Measurements from ENCODE around the gene C1QTNF7.

C1QTNF7 gene

DNA sequence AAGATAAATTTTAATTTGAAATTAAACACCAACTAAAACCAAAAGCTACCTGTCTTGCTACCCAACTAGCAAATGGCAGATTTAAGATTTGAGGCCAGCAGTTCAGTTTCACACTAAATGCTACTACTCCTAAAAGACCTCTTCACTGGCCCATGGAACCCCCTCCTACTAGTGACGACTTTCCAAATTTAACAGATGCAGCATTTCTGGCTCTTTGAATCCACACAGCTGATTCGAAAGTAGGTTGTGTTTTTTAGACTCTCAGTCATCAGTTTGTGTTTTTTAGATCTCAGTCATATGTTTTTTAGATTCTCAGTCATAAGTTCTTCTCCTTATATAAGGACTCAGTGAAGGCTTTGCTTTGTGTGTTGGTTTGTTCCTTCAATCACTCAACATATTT, 30.8 kb downstream of the C1QTNF7 start:
- no peak for DNase-seq

DNA sequence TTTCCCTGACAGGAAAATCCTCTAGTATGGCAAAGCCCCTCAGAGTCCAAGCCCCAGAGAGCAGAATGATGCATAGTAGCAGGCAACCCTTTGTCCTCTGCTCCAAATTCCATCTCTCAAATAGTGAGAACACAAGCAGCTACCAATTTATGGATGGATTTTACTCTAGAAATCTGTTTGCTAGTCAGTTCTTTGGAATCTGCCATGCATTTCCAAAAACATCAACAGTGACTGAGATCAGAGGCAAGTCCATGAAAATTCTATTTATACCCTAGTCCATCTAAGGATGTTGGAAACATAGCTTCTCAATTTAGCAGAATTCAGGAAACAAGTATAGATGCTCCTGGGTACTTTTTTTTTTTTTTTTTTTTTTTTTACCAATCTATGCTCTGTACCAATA, 31.9 kb downstream of the C1QTNF7 start:
- DNase-seq = no peak

DNA sequence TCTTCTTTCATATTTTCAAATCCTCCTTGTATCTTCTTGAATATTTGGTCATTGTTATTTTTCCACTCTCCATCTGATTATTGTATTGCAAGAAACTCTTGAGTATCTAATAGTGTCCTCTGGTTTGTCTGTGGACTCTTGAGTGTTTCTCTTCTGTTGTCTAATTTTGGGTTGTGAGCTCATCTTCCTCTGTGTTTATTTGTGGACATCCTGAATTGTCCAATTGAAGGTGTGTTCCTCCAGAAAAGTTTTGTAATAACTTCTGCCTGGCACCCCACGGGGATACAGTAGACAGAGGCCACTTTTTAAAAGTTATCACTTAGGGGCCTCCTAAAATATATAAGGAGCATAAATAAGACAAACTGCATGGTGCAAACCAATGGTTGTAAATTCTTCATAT, 38.8 kb downstream of the C1QTNF7 start:
- no peak for DNase-seq

DNA sequence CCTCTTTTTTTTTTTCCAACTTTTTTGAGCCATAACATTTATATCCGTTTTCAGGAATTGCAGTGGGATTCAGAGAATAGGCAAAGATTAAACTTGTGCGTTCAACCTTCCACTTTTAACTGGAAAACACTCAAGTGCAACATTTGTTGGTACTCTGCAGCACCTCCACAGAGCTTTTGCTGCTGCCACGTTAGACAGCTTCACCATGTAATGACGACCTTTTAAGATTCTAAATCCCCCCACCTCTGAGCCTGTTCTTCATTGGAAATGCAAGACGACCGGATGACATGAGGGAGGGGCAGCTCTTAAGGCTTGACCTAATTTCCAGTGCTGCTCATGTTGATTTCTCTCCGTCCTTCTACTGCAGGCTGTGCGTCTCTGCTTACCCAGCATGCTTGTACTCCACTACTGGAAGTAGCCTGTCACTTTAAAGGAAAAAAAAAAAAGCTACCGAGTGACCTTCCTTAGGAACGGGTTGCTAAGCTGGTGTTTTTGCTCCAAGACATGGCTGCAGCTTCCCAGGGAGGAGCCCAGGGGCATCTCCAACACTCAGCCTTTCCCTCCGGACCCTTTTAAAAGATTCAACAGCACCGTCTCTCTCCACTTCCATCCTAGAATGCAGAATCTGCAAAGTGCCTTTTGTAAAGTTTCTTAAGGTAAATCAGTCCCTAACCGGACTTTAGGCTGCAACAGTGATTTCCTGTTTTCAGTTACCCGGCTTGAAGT, 41.7 kb downstream of the C1QTNF7 start, which contains the start of gene CC2D2A:
Gene CC2D2A, plus strand, starts transcription at position 481 of the 726 bp plus-strand sequence. CDS start 6,051 bp downstream, outside the sequence.
- peak; percentile 46 for DNase-seq

DNA sequence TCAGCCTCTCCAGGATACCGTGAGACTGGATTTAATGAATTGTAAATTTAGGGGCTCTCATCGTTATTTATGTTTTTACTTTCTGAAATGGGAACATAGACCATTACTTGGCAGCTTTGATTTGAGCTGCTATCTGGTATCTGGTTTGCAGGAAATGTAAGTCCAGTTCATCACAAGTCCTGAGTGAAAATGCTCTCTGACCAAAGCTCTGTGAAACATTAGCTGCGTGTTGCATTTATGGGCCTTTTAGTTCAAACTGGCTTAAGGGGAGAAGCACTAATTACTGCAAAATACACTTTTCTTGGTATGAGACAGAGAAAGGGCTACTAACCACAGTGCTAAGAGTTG, 42.3 kb downstream of the C1QTNF7 start:
- no peak for DNase-seq

DNA sequence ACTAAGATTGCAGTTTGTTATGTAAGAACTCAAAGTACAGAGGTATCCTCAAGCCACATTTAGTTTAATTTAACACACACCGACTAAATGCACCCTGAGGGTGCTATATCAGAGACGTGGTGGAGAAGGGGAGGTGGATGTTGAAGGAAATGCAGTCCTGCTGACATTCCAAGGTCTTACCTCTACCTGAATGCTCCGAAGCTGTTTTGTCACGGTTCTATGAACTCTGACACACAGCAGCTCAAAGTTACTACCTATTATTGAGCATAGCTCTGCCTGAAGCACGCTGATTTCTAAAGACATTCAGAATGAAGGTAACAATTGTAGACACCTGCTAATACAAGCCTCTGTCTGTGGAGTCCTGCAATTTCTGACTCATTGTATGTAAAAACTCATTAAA, 48.6 kb downstream of the C1QTNF7 start:
- DNase-seq = no peak

DNA sequence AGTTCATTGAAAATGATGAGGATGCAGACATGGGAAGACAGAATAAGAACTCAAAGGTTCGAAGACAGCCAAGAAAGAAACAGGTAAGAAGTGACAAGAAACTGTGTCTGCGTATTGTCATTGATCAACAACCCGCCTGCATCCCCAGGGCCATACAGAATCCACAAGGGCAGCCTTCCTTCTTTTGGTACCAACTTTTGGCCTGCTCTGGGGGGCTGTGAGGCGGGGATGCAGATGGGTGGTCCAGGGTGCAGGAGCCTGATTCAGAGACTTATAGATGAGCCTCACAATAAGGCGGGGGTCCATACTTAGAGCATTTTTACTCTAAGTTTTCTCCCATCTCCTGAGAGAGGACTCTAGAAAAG, 50.9 kb downstream of the C1QTNF7 start:
- no peak for DNase-seq

DNA sequence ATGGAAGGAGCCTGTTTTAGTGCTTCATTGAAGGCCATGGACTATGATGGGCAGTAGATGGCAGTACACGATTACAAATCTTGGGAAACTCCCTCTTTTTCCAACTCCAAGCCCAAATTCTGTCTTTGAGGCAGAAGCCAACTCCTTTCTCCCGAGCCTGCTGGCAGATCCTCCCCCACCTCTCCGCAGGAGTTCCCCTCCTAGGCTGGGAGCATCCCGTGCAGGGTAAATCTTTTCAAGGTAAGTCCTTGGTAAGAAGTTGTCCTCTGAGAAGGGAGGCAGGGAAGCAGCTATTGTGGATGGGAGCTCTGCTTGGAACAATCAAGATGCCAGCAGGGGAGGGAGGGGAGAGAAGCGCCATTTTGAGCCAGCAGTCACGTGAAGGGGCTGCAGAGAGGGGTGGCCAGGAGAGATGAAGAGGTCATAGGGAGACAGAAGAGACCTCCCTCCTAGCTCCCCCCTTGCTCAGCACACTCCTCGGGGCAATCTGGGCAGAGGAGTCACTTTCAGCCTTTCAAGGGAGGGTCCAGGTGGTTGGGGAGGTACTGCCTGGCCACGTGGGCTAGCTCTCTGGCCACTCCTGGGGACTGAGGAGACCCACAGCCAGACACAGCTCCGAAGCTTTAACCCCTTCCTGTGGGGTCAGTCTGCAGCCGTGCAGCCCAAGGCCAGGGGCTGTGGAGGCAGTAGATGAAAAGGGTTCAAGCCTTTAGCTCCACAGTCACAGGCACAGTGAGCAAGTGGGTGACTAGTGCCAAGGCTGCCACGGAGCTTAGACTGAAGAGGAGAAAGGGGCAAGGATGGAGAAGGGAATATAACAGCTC, 51.5 kb downstream of the C1QTNF7 start:
- peak; percentile 89 for DNase-seq

DNA sequence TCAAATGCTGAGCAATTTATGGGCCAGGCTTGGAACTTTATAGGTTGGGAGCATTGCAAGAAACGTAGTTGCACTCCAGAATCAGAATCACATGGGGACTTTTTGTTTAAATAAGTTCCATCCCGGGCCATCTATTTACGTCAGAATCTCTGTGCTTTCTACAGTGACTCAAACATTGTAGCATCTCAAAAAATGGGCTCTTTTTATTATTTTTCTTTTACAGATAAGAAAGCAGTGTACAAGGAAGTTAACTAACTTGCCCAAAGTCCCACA, 52.0 kb downstream of the C1QTNF7 start:
- DNase-seq = no peak

DNA sequence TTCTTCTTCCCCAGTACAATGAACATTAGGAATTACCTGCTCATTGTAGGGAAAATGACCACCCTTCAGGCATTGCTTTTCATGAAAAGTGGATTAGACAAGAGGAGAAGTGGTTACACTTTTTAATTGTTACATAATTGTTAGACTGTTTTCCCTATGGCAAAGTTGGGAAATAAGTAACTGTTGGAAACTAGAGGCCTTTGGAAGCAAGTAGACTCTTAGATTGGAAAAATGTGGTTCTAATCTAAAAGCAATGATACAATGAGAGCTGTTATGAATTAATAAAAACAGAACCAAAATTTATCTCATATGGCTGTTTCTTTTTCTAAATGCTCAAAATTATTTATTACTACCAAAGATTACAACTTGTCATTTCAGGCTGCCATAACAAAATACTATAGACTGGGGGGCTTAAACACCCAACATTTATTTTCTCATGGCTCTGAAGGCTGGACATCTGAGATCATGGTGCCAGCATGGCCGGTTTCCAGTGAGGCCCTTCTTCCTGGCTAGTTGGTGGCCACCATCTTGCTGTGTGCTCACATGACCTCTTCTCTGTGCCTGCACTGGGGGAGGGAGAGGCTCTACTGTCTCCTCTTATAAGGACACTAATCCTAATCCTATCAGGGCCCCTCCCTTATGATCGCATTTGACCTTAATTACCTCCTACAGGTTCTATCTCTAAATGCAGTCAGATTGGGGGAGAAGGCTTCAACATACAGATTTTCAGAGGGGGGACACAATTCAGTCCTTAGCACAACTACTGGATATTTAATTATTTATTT, 54.3 kb downstream of the C1QTNF7 start:
- DNase-seq = no peak

DNA sequence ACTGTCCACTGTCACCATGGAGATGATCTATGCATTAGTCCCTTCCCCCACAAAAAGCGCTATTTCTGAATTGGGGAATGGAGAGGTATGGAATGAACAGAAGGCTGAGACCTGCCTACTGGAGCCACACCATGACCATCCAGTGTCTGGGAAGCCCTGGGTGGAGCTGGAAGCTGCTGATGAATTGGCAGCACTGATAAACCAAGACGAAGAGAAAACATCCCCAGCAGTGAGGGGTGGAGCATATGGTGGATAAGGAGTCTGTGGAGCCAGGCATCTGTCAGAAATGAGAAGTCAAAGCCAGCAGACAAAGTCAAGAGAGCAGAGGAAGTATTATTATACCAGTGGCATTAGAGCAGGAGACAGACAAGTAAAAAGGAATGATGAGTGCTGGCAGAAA, 55.0 kb downstream of the C1QTNF7 start:
- DNase-seq = no peak

DNA sequence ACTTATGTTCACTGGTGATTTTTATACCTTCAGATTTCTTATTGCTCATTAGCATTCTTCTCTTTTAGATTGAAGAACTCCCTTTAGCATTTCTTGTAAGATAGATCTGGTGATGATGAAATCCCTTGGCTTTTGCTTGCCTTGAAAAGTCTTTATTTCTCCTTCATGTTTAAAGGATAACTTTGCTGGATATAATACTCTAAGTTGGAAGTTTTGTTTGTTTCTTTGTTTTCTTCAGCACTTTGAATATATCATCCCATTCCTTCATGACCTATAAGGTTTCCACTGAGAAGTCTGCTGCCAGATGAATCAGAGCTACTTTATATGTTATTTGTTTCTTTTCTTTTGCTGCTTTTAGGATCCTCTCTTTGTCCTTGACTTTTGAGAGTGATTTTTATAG, 60.3 kb downstream of the C1QTNF7 start:
- no peak for DNase-seq

DNA sequence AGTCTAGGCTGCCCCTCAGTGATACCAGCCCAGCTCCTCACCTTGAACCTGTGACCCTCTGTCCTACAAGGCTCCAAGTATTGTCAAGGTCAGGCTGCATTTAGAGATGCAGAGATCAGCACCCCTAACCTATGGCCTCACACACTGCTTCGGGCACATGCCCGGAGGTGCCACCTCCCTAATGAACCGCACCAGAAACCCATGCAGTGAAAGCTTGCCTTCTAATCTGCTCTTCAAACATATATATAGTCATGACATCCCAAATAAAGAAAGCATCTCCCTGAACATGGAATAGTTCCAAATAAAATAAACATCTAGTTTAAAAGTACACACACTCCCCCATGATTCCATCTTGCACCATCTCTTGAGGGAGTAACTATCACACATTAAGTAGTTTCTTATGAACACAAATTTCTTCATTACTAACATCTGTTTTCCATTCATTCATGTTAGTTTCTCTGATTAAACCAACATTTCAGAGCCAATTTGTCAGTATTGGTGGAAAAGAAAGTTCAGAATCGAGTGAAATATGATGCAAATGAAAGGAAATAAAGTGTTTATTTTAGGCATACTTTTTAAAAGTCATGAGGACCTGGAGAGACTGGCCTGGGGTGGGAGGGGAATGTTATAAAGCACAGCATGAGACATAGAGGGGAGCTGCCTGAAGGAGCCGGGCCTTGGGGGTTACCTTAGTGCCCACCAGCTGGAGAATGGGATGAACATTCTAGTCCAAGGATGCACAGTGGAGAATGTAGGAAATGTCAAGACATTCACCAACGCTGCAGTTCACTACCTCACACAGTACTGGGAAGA, 61.0 kb downstream of the C1QTNF7 start:
- DNase-seq = no peak

DNA sequence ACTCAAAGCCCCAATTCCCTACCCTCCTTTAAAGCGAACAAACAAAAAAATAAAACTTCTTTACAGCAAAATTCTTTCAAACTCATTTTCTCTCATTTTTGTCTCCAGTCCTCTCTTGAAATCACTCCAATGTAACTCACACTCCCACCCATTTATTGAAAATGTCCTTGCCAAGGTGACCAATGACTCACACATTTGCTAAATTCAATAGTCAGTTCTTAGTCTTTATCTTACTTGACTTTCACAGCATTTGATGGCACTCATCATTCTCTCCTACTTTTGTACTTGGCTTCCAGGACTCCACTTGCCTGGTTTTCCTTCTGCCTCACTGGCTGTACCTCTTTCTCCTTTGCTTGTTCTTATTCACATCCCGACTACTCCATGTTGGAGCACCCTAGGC, 61.7 kb downstream of the C1QTNF7 start:
- DNase-seq = no peak

DNA sequence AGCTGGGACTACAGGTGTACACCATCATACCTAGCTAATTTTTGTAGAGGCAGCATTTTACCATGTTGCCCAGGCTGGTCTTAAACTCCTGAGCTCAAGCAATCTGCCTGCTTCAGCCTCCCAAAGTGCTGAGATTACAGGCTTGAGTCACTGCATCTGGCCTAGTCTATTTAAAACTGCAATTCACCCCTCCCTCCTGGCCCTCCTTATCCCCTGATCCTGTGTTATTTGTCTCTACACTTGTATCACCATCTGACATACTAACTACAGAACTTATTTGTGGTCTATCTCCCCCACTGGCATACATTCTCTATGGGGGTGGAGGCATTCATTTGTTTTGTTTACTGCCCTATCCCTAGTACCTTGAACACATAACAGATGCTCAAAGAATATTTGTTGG, 65.6 kb downstream of the C1QTNF7 start:
- no peak for DNase-seq

DNA sequence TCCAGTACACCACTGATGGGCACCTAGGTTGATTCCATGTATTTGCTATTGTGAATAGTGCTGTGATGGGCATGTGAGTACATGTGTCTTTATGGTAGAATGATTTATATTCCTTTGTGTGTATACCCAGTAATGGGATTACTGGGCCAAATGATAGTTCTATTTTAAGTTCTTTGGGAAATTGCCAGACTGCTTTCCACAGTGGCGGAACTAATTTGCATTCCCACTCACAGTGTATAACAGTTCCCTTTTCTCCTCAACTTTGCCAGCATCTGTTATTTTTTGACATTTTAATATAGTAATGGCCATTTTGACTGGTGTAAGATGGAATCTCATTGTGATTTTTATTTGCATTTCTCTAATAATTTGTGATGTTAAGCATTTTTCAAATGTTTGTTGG, 67.8 kb downstream of the C1QTNF7 start:
- DNase-seq = no peak
